HG03571 (cell line): ENCODE data around the gene LRRC8B.
"Not testable (repeated sequence)": the region's sequence is repeated elsewhere in the genome, so short reads cannot be mapped to it uniquely, and the experiment has no call there.

Experiments
- ATAC-seq: cut with Tn5 transposase; IDR thresholded peaks from one replicate; pipeline ENCODE4 v1.9.1; 2021; ENCODE audit not compliant: unreplicated experiment

LRRC8B gene

DNA sequence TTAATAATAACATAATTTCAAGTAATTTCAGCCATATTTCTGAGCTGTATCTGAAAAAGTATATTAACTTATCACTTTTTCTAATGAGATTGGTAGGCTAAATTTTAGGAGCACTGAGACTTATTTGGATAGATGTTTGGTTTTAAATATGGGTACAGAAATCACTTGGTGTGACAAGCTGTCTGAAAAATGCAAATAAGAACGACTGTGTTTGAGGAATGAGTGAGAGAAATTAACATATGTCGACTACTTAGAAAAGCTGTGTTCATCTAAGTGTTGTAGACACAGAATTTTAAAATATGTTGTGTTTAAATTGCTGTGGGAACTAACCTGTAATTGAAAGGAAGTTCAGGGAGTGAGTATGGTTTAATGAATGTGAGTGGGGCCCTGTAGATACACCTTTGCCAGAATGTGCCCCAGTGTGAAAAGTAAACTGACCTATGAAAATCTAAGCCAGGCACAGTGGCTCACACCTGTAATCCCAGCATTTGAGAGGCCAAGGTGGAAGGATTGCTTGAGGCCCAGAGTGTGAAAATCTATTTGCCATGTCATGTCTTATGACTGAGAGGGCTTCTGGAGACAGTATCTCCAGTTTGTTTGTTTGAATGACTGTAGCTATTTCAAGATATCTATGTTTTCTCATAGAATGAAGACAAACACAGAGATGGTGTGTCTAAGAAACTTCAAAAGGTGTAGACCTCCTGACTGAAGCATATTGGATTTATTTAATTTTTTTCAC, 54.5 kb downstream of the LRRC8B start:
- ATAC-seq, result no peak

DNA sequence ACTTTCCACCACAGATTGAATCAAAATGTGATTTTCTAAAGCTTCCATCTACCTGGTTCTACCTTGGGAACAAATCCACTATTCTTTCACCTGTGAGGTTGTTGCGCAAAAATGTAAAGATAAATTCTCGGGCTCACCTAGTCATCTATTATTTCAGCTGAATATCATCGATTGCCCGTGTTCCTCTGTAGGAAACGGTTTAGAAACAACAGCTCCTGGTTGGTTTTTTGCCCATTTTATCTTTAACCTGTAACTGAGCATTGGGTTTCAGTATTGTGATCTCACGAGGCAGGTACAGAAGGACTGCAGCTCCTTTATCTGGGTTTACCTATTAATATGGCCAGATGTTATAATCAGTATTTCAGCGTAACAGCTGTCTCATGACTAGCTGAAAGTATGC, 55.4 kb downstream of the LRRC8B start:
- no peak for ATAC-seq

DNA sequence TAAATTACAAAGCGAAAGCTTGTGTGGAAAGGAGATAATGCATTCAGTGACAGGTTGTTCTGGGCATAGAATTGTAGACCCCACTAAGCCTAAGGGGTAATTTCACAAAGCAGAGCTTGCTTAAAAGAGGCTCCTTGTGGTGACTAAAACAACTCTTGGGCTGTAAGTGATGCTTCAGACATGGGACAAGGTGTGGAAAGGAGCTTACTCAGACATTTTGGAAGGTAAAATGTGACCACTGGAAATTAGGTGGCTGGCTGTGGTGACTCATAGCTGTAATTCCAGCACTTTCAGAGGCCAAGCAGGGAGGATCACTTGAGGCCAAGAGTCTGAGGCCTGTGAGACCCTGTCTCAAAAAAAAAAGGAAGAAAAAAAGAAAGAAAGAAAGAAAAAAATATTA, 57.2 kb downstream of the LRRC8B start:
- ATAC-seq, result no peak

DNA sequence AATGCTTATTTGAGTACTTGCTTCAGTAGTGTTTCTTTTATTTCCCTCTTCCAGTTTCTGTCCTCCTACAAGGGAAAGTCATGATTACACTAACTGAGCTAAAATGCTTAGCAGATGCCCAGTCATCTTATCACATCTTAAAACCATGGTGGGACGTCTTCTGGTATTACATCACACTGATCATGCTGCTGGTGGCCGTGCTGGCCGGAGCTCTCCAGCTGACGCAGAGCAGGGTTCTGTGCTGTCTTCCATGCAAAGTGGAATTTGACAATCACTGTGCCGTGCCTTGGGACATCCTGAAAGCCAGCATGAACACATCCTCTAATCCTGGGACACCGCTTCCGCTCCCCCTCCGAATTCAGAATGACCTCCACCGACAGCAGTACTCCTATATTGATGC, 57.9 kb downstream of the LRRC8B start:
- ATAC-seq, result no peak

GRCh38 chr1:89584211-89584610, 59.6 kb downstream of the LRRC8B start:
- no peak for ATAC-seq

DNA sequence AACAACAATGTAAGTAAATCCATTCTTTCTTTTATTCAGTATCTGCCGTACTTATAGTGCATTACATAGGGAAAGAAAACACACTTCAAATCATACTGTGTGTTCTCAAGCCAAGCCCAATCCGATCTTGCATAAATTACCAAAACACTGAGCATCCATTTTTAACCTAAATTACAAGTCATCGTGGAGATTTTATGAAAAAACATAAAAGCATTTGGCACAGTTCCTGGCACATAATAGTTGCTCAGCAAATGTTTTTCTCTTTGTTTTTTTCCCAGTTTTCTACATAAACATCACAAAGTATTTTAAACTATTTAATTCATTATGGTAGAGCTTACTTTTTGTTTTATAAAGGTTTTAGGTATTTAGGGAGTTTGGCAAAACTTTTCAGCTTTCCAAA, 60.2 kb downstream of the LRRC8B start:
- ATAC-seq, result no peak

- no peak for ATAC-seq
These were observed 63.1 kb downstream of the LRRC8B start for GRCh38 chr1:89587729-89588161.

DNA sequence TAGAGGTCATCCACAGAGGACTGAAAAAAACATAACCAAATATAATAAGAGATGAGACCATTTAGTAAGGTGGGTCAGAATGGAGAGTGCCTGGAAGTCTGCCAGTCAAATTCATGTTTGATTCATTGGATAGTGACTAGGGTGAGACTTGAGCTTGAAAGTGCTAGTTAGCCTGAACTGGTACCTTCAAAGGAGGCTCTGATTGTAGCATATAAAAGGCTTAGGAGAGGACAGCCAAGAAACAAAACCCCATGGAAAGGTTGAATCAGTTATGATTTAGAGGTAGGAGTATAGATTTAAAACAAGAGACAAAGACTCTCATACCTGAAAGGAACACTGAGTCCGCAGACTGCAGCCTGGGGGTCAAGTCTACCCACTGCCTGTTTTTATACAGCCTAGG, 63.9 kb downstream of the LRRC8B start:
- no peak for ATAC-seq

- ATAC-seq, result no peak
These were observed 64.9 kb downstream of the LRRC8B start for GRCh38 chr1:89589515-89589914.

DNA sequence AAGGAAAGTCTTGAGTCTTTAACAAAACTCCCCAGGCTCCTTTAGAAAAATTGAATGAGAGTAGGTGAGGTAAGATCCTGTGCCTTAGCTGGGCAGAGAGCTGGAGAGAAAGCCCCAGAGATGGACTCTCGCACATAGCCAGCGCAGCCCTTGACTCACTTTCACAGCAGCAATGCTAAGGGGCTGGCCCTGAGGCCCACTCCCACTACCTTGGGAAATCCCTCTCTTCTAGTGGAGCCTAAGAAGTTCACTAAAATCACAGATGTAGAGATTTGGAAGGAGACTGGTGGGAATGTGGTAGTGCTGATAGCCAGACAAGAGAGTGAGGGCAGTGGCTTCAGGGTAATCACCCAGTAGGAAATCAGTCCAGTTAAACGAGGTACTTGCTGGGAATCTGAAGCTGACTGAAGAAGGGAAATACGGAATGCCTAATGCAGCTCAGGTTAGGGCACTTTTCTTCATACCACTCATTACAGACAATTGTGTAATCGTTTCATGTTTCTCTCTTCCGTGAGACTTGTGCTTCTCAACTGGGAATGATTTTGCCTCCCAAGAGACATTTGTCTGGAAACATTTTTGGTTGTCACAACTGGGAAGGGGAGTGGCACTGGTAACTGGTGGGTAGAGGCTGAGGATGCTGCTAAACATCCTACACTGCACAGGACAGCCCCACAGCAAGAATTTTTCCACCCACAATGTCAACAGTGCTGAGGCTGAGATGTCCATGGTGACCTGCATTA, 65.9 kb downstream of the LRRC8B start:
- no peak for ATAC-seq

DNA sequence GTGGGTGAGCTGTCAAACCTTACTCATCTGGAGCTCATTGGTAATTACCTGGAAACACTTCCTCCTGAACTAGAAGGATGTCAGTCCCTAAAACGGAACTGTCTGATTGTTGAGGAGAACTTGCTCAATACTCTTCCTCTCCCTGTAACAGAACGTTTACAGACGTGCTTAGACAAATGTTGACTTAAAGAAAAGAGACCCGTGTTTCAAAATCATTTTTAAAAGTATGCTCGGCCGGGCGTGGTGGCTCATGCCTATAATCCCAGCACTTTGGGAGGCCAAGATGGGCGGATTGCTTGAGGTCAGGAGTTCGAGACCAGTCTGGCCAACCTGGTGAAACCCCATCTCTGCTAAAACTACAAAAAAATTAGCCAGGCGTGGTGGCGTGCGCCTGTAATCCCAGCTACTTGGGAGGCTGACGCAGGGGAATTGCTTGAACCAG, 68.3 kb downstream of the LRRC8B start:
- ATAC-seq, result not testable (repeated sequence)

DNA sequence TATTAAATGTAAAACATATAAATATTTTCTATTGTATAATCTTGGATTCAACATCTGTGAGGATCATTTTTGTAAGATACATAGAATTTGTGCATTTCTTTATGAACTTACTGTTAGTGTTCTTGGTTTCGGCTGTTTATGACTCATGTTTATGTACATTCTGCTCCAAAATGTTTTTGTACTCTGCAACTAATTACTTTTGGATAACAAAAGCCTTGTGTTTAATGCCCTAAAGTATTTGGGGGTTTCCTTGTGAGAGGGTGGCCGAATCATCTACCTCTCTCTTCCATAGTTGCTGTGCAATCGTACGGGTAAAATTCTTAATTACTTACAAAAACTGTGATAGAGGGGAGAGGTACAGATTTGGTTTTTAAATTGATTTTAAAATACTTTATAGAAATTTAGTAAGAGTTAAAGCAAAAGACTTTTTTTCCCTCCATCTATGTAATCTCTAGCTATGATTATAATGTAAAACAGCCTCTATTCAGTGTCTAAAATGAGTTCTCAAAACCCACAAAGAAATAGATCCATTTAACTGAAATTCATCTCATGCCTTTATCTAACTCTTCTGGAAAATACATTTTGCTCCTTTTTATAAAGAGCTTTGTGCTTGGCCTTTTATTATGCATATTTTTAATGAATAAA, 69.6 kb downstream of the LRRC8B start:
- ATAC-seq, result no peak

- no peak for ATAC-seq
These were observed 72.1 kb downstream of the LRRC8B start for GRCh38 chr1:89596698-89597097.

DNA sequence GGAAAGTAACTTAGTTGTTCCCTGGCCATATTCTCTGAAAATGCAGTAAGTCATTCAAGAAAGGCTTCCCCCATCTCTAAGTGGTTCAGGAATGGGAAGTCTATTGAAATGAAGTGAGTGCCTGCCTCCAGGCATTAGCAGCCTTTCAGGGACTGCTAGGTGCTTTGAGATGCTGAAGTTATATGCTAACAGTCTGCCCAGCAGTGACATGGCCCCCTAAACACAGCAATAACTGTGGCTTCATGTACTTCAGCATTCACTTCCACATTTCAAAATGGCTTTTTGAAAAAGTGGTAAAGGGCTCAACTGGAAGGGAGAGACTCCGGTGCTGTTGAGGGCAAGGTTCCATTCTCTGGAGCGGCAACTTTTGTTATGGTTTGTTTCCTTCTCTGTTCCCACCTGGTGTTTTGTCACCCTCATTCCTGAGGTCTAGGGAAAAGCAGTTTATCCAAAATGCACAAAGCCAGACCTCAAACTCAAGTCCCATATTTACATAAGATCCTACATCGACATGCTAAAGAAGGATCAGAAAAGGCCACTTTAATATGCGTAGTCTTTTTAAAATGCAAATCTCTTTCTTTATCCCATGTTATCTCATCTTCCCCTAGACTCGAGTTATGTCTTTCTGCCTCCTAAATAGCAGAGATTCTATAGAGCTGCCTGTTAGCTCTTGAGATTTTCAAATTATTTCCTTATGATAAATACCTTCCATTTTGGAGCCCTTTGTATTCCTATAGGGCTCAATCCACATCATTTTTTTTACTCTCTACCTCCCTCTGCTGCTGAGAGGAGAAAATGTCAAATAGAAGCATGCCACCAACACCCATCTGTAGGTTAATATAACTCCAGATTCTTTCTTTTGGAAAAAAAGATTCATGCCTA, 74.1 kb downstream of the LRRC8B start:
- ATAC-seq, result no peak

GRCh38 chr1:89599332-89599630, 74.7 kb downstream of the LRRC8B start:
- ATAC-seq, result no peak

- ATAC-seq, result no peak
These were observed 76.0 kb downstream of the LRRC8B start for GRCh38 chr1:89600451-89601224.

GRCh38 chr1:89602871-89603404, 78.3 kb downstream of the LRRC8B start:
- ATAC-seq, result no peak

- ATAC-seq, result no peak
These were observed 79.2 kb downstream of the LRRC8B start for GRCh38 chr1:89603651-89604413.

DNA sequence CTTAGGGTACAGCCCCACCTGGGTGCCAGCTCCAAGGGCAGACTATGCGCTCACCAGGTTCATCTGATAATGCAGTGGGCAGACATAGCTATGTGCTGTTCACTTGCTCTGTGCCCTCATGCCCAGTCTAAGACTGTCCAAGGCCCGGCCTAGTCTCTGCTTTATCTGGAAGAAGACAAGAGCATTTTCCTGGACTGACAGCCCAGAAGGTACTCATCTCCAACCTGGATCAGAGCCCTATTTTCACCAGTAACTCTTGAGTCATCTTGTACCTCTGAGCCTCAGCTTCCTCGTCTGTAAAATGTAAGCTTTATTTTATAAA, 79.7 kb downstream of the LRRC8B start:
- no peak for ATAC-seq

GRCh38 chr1:89605692-89606091, 81.1 kb downstream of the LRRC8B start:
- ATAC-seq, result no peak
